C4-2B (cell line): Measurements from ENCODE around the gene SLC50A1.

ENCODE experiments used
- CTCF ChIP-seq: fragments of 450-650 bp; conservative IDR thresholded peaks from 2 replicates; pipeline ENCODE4 v1.5.1; 2017; ENCODE audit warnings: mild to moderate bottlenecking
- ZFX ChIP-seq: fragments of 450-650 bp; IDR thresholded peaks from 2 replicates; pipeline ENCODE4 v1.6.1; 2017

GRCh38 chr1:155113450-155113980 is 22.1 kb upstream of the SLC50A1 start:
- TF ChIP-seq CTCF (no peak), ZFX (no peak)
